Activated T-helper 2 cell treated with anti-CD3 and anti-CD28 coated beads, Interferon-gamma antibody, Interleukin-2, Interleukin-4, amounts not matched to agents 10 μg/mL and 5 μg/mL and 100 μg/mL, durations not matched to agents 14 hours and 24 hours and 36 hours (primary cell): Measurements from ENCODE around the gene CARD19. TPM values are rescaled to one million over a fixed set of nuclear protein-coding genes. Genes with fewer than 3 reads are reported as not detected.
"Not testable (repeated sequence)": the region's sequence is repeated elsewhere in the genome, so short reads cannot be mapped to it uniquely, and the experiment has no call there.

Source experiments
- DNase-seq: peaks from one replicate; pipeline ENCODE4 v3.0.0; 2021; ENCODE audit warnings: low spot score
- H3K27ac Mint-ChIP-seq: one replicate; pipeline ENCODE4 v1.8.0; 2021; ENCODE audit warnings: mixed read lengths
- H3K27me3 Mint-ChIP-seq: one replicate; pipeline ENCODE4 v1.8.0; 2021; ENCODE audit warnings: low read depth, mixed read lengths
- H3K36me3 Mint-ChIP-seq: one replicate; pipeline ENCODE4 v1.8.0; 2021; ENCODE audit warnings: low read depth, mixed read lengths
- H3K4me1 Mint-ChIP-seq: one replicate; pipeline ENCODE4 v1.8.0; 2021; ENCODE audit warnings: low read depth, mixed read lengths
- H3K4me3 Mint-ChIP-seq: one replicate; pipeline ENCODE4 v1.8.0; 2021; ENCODE audit warnings: low read depth, mild to moderate bottlenecking, moderate library complexity, mixed read lengths
- H3K9me3 Mint-ChIP-seq: one replicate; pipeline ENCODE4 v1.8.0; 2021; ENCODE audit warnings: mixed read lengths
- intact Hi-C: fragments of 100-400 bp; cut with micrococcal nuclease; formaldehyde crosslinking; loops from one replicate; pipeline ENCODE4 v1.15.1; 2023
- total RNA-seq: library from RNA; stranded (reverse); gene quantifications from 2 replicates; pipeline ENCODE4 v1.2.3, GENCODE V29; 2022

The CARD19 gene
- total RNA-seq, 1 donor from 2014 or later = 52.6 TPM

GRCh38 chr9:93093877-93094657 is 1.9 kb upstream of the CARD19 start:
- Mint-ChIP-seq H3K27me3 (no peaks in the 10 kb centered on the region), H3K9me3 (peaks cover 23% of the 10 kb centered on the region), H3K36me3 (peaks cover 31% of the 10 kb centered on the region), H3K27ac (peak overlapping the region; percentile 98), H3K4me3 (peak overlapping the region; percentile 83), H3K4me1 (peaks cover 60% of the 10 kb centered on the region)
- no peak for DNase-seq
- intact Hi-C loops = loop anchor here (2.0 kb wide), 1 partner anchor 357 kb away; the partner anchor contains the start of gene FAM120A

- Mint-ChIP-seq H3K36me3 (peaks cover 24% of the 10 kb centered on the region), H3K27me3 (no peaks in the 10 kb centered on the region), H3K9me3 (peaks cover 22% of the 10 kb centered on the region), H3K27ac (peak overlapping the region; percentile 98), H3K4me1 (peaks cover 63% of the 10 kb centered on the region), H3K4me3 (peak overlapping the region; percentile 83)
- DNase-seq = no peak
- intact Hi-C loops = loop anchor here (2.0 kb wide), 1 partner anchor 356 kb away; the partner anchor contains the start of gene FAM120A
Measured at GRCh38 chr9:93094658-93095204, 1.3 kb upstream of the CARD19 start.

GRCh38 chr9:93095205-93096130 is 549 bp upstream of the CARD19 start:
- H3K4me1 Mint-ChIP-seq = peaks cover 66% of the 10 kb centered on the region
- no peaks in the 10 kb centered on the region for H3K27me3 Mint-ChIP-seq
- intact Hi-C loops = loop anchor here (1.0 to 2.0 kb wide), 4 partner anchors 31 to 355 kb away; partner anchors contain the start of genes FAM120A and NINJ1
- peaks cover 14% of the 10 kb centered on the region for H3K9me3 Mint-ChIP-seq
- peak overlapping the region; percentile 98 for H3K27ac Mint-ChIP-seq
- peak; percentile 100 for DNase-seq
- peaks cover 19% of the 10 kb centered on the region for H3K36me3 Mint-ChIP-seq
- peak overlapping the region; percentile 83 for H3K4me3 Mint-ChIP-seq

DNA sequence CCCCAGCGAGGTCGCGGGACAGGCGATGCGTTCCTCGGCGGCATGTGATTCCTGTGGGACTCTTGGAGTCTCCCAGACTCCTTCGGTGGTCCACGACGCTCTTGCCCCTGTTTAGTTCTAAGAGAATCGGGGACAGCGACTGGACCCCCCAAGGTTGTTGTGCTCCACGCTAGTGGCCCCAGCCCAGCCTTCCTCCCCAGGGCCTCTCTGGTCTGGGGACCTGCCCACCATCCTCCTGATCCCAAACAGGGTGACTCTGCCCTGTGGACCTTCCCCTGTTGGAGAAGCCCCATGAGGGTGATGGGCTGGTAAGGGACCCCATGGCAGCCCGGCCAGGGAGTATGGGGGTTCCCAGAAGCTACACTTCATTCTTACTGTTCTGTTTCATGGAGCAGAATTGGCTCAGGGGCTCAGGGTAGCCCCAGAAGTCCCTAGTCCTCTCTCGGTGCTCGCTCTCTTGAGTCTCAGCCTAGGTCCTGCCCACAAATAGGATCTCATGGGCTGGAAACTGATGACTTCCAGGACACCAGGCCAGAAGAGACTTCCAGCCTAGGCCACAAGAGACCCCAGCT is 880 bp downstream of the CARD19 start:
- H3K9me3 Mint-ChIP-seq = peaks cover 6% of the 10 kb centered on the region
- H3K4me3 Mint-ChIP-seq = peak overlapping the region; percentile 86
- peak overlapping the region; percentile 74 for H3K27ac Mint-ChIP-seq
- peaks cover 60% of the 10 kb centered on the region for H3K4me1 Mint-ChIP-seq
- intact Hi-C loops = loop anchor here (1.0 to 2.0 kb wide), 3 partner anchors 33 to 132 kb away; partner anchors contain the start of gene NINJ1
- peaks cover 15% of the 10 kb centered on the region for H3K36me3 Mint-ChIP-seq
- no peaks in the 10 kb centered on the region for H3K27me3 Mint-ChIP-seq
- no peak for DNase-seq

DNA sequence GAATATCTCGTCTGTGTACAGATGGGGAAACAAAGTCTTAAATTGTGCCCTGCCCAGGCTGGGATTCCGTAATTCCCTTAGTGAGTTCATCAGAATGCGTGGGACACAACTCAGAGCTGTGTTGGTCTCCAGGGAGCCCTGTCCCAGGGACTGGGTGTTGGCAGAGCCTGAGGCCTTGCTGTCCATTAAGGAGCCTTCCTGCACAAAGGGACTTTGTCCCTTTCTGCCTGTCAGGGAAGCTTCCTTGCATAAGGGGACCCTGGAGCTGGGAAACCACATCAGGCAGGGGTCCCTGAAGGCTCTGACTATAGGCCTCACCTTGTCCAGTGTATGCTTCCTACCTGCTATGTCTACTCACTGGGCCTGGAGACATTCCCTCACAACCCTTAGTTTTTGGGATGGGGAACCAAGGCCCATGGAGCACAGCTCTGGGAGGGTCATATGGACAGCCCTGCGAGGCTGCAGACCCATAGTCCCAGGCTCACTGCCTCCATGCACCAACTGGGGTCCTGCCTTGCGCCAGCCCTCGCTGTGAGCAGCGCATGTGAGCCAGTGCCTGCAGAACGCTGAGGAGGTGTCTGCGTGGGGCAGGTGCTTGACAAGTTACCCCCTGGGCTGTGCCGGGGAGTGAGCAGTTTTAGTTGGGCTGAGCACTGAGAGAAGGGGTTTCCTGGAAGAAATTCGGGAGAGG is 1.6 kb downstream of the CARD19 start:
- no peaks in the 10 kb centered on the region for H3K27me3 Mint-ChIP-seq
- DNase-seq = no peak
- H3K9me3 Mint-ChIP-seq = peaks cover 5% of the 10 kb centered on the region
- H3K36me3 Mint-ChIP-seq = peaks cover 14% of the 10 kb centered on the region
- peak overlapping the region; percentile 74 for H3K27ac Mint-ChIP-seq
- H3K4me3 Mint-ChIP-seq = peak overlapping the region; percentile 86
- peaks cover 58% of the 10 kb centered on the region for H3K4me1 Mint-ChIP-seq
- intact Hi-C loops = loop anchor here (1.0 to 2.0 kb wide), 3 partner anchors 11 to 133 kb away; partner anchors contain the start of gene NINJ1

DNA sequence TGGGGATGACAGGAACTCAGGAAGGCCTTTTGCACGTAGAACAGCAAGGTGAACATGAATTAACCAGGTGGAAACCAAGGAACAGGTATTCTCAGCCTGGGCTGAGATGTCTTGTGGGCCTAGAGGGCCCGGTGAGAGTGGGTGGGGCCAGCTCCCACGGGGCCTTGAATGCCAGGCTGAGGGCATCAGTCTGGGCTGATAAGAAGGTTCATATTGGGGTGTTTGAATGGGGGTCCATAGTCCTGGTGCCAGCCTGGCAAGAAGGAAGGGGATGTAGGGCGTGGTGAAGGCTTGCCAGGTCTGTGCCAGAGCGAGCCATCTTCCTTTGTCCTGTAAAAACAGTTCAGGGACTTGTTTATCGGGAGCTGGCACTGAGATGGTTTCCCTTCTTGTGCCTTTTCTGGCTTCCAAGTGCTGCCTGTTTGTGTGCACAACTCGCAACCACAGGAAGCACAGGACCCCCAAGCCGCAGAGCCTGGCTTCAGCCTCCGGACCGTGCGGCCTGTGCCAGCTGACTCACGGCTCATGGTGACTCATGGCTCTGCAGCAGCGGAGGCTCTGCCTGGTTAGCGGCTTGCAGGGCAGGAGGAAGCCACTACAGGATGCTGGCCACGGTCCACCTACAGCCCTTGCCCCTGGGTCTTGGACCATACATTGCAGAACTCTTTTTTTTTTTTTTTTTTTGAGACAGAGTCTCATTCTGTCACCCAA is 2.4 kb downstream of the CARD19 start:
- Mint-ChIP-seq H3K4me1 (peaks cover 58% of the 10 kb centered on the region), H3K27ac (peak overlapping the region; percentile 74), H3K4me3 (peak overlapping the region; percentile 86), H3K36me3 (peaks cover 19% of the 10 kb centered on the region), H3K9me3 (peaks cover 6% of the 10 kb centered on the region), H3K27me3 (no peaks in the 10 kb centered on the region)
- peak; percentile 51 for DNase-seq
- intact Hi-C loops = loop anchor here (1.0 kb wide), 1 partner anchor 10 kb away; no protein-coding TSS in a partner anchor

DNA sequence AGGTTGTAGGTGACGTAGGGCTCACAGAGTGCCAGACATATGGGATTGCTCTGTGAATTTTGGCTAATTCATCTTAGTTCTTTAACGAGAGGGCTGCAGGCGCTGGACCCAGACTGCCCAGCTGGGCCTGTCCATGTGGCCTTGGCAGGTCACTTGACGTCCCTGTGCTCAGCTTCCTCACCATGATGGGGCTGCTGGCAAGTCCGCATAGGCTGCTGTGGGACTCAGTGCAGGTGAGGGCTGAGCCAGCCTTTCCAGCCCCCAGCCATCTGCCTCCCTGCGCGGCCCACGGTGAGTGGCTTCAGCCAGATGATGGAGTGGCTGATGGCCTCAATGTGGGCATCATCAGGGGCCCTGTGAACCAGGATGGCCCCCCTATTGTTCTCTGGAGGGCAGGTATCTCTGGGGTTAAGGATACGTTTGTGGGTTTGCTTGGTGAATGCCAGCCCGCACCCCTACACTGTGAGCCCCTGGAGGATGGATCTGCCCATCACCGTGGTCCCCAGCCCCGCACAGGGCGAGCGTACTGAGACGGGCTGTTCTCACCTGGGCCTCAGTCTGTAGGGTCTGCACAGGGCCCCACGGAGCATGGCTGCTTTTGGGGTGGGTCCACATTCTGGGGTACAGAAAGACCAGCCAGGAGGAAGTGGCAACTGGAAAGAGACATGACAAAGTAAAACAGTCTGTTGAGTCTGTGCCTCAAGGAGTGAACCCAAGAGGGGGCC is 3.7 kb downstream of the CARD19 start:
- no peak for DNase-seq
- H3K4me3 Mint-ChIP-seq = peak overlapping the region; percentile 33
- peak overlapping the region; percentile 36 for H3K27ac Mint-ChIP-seq
- peaks cover 51% of the 10 kb centered on the region for H3K4me1 Mint-ChIP-seq
- peaks cover 30% of the 10 kb centered on the region for H3K36me3 Mint-ChIP-seq
- peaks cover 17% of the 10 kb centered on the region for H3K9me3 Mint-ChIP-seq
- intact Hi-C loops = no loop called here
- H3K27me3 Mint-ChIP-seq = no peaks in the 10 kb centered on the region

- H3K4me1 Mint-ChIP-seq = peaks cover 51% of the 10 kb centered on the region
- intact Hi-C loops = no loop called here
- no peaks in the 10 kb centered on the region for H3K27me3 Mint-ChIP-seq
- no peak for DNase-seq
- no peak overlapping the region for H3K27ac Mint-ChIP-seq
- peaks cover 21% of the 10 kb centered on the region for H3K9me3 Mint-ChIP-seq
- H3K36me3 Mint-ChIP-seq = peaks cover 35% of the 10 kb centered on the region
- H3K4me3 Mint-ChIP-seq = no peak overlapping the region
Measured at GRCh38 chr9:93100276-93100636, 4.2 kb downstream of the CARD19 start.

DNA sequence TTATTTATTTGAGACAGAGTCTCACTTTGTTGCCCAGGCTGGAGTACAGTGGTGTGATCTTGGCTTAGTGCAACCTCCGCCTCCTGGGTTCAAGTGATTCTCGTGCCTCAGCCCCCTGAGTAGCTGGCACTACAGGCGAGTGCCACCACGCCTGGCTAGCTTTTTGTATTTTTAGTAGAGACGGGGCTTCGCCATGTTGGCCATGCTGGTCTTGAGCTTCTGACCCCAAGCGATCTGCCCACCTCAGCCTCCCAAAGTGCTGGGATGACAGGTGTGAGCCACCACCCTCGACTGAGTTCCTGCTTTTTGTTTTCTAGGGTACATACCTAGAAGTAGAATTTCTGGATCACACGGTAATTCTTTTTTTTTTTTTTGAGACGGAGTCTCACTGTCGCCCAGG is 5.1 kb downstream of the CARD19 start:
- Mint-ChIP-seq H3K4me1 (peaks cover 57% of the 10 kb centered on the region), H3K9me3 (peaks cover 21% of the 10 kb centered on the region), H3K36me3 (peaks cover 41% of the 10 kb centered on the region)
- H3K27me3 Mint-ChIP-seq, DNase-seq, H3K27ac Mint-ChIP-seq, intact Hi-C loops, H3K4me3 Mint-ChIP-seq: not testable (repeated sequence)

DNA sequence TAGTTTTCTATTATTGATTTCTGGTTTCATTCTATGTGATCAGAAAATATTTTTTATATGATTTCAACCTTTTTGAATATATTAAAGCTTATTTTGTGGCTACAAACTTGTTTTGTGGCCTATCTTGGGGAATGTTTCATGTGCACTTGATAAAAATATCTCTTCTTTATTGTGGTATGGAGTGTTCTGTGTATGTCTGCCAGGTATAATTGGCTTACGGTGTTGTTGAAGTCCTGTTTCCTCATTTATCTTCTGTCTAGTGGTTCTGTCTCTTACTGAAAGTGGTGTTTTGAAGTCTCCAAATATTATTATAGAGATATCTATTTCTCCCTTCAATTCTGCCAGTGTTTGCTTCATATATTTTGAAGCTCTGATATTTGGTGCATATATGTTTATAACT is 9.6 kb downstream of the CARD19 start:
- Mint-ChIP-seq H3K27me3 (no peaks in the 10 kb centered on the region), H3K36me3 (peaks cover 56% of the 10 kb centered on the region), H3K4me1 (peaks cover 57% of the 10 kb centered on the region), H3K27ac (no peak overlapping the region), H3K9me3 (peaks cover 21% of the 10 kb centered on the region), H3K4me3 (no peak overlapping the region)
- intact Hi-C loops = loop anchor here (5.0 kb wide), 2 partner anchors 103 to 197 kb away; no protein-coding TSS in a partner anchor
- no peak for DNase-seq
